Placental pericyte (primary cell): Measurements from ENCODE around the gene CHST7. TPM values are rescaled to one million over a fixed set of nuclear protein-coding genes. Genes with fewer than 3 reads are reported as not detected.

Experiments
- small RNA-seq: library from RNA; depleted of rRNA; stranded (forward); fragments of <200 nt; gene quantifications from one replicate; pipeline ENCODE3, GENCODE V24; 2012; ENCODE audit warnings: low replicate concordance
- total RNA-seq: library from RNA; depleted of rRNA; stranded (reverse); fragments of >200 nt; gene quantifications from 2 replicates; pipeline ENCODE4 v1.2.3, GENCODE V29; 2012

CHST7 gene
- total RNA-seq: 2.2 and 21.0 TPM in 2 replicates

GRCh38 chrX:46573331-46573891 lies at the start of gene CHST7:
Gene CHST7, plus strand, starts transcription at chrX:46573765. Its CDS starts 167 bp downstream, at chrX:46573932.

GRCh38 chrX:46545111-46546005 lies 28.2 kb upstream of the CHST7 start, which contains the start of gene ZNF674:
Gene ZNF674, minus strand, starts transcription at chrX:46545421. Its CDS starts 3,334 bp downstream, at chrX:46542087.

Small RNA genes within 50 kb of the gene (small RNA-seq; reads per million reads assigned to genes)
- not detected for gene RF00017

Other genes with a start within 250 kb of the CHST7 start
- 5.4 and 7.2 TPM in 2 replicates for gene ZNF674, start 28.3 kb upstream of the CHST7 start, total RNA-seq
- gene SLC9A7, start 185.4 kb downstream of the CHST7 start, total RNA-seq: 16.2 and 68.1 TPM in 2 replicates